ENCODE results near the gene PRKRIP1. TPM values are rescaled to one million over a fixed set of nuclear protein-coding genes. Genes with fewer than 3 reads are reported as not detected.
A peak's percentile ranks its signal among the peaks of the same experiment; 100 is the strongest.
"Not testable (repeated sequence)": the region's sequence is repeated elsewhere in the genome, so short reads cannot be mapped to it uniquely, and the experiment has no call there.

Gene PRKRIP1, protein sequence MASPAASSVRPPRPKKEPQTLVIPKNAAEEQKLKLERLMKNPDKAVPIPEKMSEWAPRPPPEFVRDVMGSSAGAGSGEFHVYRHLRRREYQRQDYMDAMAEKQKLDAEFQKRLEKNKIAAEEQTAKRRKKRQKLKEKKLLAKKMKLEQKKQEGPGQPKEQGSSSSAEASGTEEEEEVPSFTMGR
- 11.4 and 13.1 TPM in 2 replicates for polyA plus RNA-seq (2011; rRNA removed)
- 3.7 and 4.5 TPM in 2 replicates for polyA minus RNA-seq (2011; rRNA and poly(A)+ RNA removed)

DNA sequence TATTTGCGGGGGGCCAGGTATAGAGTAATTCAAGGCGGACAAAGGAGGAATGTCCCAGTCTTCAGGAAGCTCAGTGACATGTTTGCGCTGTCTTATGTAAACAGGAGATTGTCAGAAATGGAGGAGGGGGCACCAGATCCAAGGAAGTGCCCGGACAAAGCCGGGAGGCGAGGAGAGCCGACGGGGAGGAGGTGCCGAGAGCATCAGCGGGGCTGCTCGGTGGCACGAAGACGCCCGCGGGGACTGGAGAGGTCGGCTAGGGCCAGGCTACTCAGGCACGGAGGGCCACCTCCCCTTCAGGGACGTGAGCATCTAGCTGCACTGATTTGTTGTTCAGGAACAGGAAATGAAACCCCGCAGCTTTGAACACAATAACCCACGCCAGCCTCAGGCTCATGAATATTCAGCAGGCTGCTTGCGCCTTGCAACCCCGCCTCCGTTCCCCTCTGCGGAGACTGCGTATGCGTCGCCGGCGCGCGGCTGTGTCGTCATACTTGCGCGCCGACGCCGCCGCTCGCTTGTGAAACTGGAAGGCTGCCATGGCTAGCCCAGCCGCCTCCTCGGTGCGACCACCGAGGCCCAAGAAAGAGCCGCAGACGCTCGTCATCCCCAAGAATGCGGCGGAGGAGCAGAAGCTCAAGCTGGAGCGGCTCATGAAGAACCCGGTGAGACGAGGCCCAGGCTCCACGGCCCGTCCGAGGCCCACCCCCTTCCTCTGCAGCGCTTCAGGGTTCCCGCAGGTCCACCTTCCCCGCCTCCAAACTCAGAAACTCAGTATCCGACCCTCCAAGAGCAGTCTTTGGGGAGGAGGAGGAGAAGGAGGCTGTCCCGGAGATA, at the start of gene PRKRIP1:
Gene PRKRIP1 (plus strand): TSS at position 491 of the 837 bp plus-strand sequence. CDS start 49 bp downstream, at position 540.
- Histone ChIP-seq H3K27me3 (ENCODE audit: control insufficient read depth, insufficient read depth, low read length) (no peaks in the 10 kb centered on the region), H3K9me3 (ENCODE audit: control insufficient read depth, insufficient read depth, low read length) (no peaks in the 10 kb centered on the region; the same call in 1 of the 2 replicates), H3K27ac (ENCODE audit: low read depth, low read length) (peak within 1 kb of the TSS; percentile 89), H3K4me3 (ENCODE audit: low read depth, low read length) (peak within 1 kb of the TSS; percentile 89)
- DNase-seq (ENCODE audit: low read depth, low spot score): peak; percentile 77
- POLR2A ChIA-PET: interaction anchor here (0.6 to 0.8 kb wide), 4 partner anchors 8 to 231 kb away, joined by 3 to 4 read pairs (median 3); no protein-coding TSS in a partner anchor
- CTCF ChIA-PET: interaction anchor here (0.9 to 3.0 kb wide), 3 partner anchors 8 to 123 kb away, joined by 3 to 11 read pairs (median 5); no protein-coding TSS in a partner anchor
- TF ChIP-seq, protein P1, sequence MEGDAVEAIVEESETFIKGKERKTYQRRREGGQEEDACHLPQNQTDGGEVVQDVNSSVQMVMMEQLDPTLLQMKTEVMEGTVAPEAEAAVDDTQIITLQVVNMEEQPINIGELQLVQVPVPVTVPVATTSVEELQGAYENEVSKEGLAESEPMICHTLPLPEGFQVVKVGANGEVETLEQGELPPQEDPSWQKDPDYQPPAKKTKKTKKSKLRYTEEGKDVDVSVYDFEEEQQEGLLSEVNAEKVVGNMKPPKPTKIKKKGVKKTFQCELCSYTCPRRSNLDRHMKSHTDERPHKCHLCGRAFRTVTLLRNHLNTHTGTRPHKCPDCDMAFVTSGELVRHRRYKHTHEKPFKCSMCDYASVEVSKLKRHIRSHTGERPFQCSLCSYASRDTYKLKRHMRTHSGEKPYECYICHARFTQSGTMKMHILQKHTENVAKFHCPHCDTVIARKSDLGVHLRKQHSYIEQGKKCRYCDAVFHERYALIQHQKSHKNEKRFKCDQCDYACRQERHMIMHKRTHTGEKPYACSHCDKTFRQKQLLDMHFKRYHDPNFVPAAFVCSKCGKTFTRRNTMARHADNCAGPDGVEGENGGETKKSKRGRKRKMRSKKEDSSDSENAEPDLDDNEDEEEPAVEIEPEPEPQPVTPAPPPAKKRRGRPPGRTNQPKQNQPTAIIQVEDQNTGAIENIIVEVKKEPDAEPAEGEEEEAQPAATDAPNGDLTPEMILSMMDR (IDR thresholded peaks at IDR 0.05; ENCODE audit: low read depth, low read length): no peak

DNA sequence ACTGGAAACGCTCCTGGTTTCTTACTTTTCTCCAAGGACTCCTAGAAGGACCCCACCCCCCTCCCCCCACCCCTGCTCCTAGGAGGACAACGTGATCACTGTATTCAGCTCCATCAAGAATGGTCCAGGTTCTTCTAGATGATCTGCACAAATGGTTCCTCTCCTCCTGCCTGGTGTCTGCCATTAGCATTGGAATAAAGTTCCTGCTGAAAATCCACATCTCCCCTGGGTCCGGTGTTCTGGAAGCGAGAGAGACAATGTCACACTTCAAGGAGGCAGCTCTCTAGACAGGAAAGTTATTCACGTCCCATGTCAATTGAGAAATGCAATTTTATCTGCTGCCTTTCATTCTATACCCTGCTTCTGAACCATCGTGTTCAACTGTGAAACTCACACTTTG, 49.2 kb upstream of the PRKRIP1 start:
- H3K27ac ChIP-seq (ENCODE audit: low read depth, low read length); H3K9me3 ChIP-seq (ENCODE audit: control insufficient read depth, insufficient read depth, low read length); DNase-seq (ENCODE audit: low read depth, low spot score); POLR2A ChIA-PET; H3K4me3 ChIP-seq (ENCODE audit: low read depth, low read length); H3K27me3 ChIP-seq (ENCODE audit: control insufficient read depth, insufficient read depth, low read length); CTCF ChIA-PET: not testable (repeated sequence)

DNA sequence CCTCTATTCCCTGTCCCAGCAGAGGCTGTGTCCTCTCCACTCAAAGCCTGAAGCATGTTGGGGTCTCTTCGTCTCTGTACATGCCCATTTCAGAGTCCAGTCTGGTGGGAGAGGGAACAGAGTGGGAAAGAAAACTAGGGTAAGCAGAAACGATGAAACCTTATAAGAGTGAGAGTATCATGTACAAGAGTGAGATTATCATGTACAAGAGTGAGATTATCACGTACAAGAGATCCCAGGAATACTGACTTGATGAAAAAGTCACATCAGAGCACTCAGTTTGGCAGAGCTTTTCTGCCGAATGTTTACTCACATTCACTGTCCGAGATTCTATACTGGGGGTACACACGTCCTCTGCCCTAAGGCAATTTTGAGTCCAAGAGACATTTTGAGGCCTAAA, 39.8 kb upstream of the PRKRIP1 start, which contains the start of gene SPDYE6:
Gene SPDYE6 (minus strand): TSS at position 101 of the 400 bp plus-strand sequence. CDS start 421 bp downstream, outside the sequence.
- CTCF ChIA-PET; H3K4me3 ChIP-seq (ENCODE audit: low read depth, low read length); H3K27ac ChIP-seq (ENCODE audit: low read depth, low read length); H3K27me3 ChIP-seq (ENCODE audit: control insufficient read depth, insufficient read depth, low read length); POLR2A ChIA-PET; H3K9me3 ChIP-seq (ENCODE audit: control insufficient read depth, insufficient read depth, low read length); DNase-seq (ENCODE audit: low read depth, low spot score): not testable (repeated sequence)

DNA sequence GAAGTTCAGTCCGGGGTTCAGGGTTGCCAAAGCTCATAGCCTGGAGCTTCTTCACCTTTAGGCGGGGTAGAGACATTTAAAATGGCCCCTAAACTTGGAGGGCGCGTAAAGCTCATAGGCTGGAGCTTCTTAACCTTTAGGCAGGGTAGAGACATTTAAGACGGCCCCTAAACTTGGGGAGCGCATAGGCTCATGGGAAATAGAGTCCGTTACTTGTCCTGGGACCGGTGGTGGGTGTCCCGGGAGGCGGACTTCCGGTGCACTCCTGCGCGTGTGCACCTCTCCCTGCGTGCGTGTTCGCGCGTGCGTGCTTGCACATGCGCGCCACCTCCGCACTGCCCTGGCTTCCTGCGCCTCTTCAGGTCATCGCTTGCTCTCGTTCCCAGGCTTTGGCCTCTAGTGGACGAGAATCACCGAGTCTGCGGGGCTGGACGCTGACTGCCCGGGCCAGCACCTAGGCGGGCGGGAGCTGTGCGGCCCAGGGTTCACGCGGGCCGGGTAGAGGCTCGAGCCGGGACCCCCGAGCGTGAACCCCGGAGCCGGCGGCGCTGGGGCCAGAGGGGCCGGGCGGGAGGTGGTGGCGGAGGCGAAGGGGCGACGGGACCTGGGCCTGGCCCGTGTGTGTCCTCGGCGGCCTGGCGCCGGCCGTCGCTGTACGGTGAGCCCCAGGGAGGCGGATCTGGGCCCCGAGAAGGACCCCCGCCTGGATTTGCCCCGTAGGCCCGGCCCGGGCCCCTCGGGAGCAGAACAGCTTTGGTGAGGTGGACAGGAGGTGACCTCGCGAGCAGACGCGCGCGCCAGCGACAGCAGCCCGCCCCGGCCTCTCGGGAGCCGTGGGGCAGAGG, 32.4 kb upstream of the PRKRIP1 start:
- peak; percentile 95 for DNase-seq (ENCODE audit: low read depth, low spot score)
- H3K27ac ChIP-seq (ENCODE audit: low read depth, low read length): peak overlapping the region; percentile 39
- TF ChIP-seq, protein P1 (IDR thresholded peaks at IDR 0.05; ENCODE audit: low read depth, low read length): peak; percentile 33
- H3K27me3 ChIP-seq (ENCODE audit: control insufficient read depth, insufficient read depth, low read length); H3K9me3 ChIP-seq (ENCODE audit: control insufficient read depth, insufficient read depth, low read length): not testable (repeated sequence)
- H3K4me3 ChIP-seq (ENCODE audit: low read depth, low read length): peak overlapping the region; percentile 66
- ChIA-PET POLR2A (interaction anchor here (0.6 to 1.4 kb wide), 3 partner anchors 32 to 1882 kb away, joined by 3 to 6 read pairs (median 3); partner anchors contain the start of gene PRKRIP1), CTCF (interaction anchor here (0.6 kb wide), 1 partner anchor 839 kb away, joined by 13 read pairs; no protein-coding TSS in a partner anchor)

DNA sequence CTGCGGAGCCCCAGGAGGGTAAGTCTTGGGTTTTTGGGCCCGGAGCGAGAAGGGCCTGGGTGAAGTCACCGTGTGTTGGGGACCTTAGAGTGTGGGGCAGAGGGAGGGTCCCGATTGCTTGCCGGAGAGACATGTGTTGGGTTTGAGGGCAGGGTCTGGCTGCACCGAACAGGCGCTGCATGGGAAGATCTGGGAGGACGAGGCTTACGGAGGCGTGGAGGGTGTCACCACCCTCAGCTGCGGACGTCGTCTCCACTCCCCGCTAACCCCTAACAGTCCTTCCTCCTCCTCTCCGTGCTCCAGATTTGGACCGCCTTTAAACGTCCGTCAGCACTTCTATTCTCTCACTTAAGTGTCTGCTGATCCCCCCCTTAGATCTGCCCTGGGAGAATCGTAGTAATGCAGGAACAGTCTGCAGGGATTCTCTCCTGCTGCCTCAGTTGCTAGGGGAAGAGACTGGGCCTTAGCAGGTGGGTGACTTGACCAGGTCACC, 31.7 kb upstream of the PRKRIP1 start:
- peak overlapping the region; percentile 21 for H3K27ac ChIP-seq (ENCODE audit: low read depth, low read length)
- CTCF ChIA-PET; H3K27me3 ChIP-seq (ENCODE audit: control insufficient read depth, insufficient read depth, low read length); H3K9me3 ChIP-seq (ENCODE audit: control insufficient read depth, insufficient read depth, low read length); DNase-seq (ENCODE audit: low read depth, low spot score): not testable (repeated sequence)
- peak overlapping the region; percentile 66 for H3K4me3 ChIP-seq (ENCODE audit: low read depth, low read length)
- POLR2A ChIA-PET: interaction anchor here (1.4 kb wide), 1 partner anchor 32 kb away, joined by 3 read pairs; the partner anchor contains the start of gene PRKRIP1

DNA sequence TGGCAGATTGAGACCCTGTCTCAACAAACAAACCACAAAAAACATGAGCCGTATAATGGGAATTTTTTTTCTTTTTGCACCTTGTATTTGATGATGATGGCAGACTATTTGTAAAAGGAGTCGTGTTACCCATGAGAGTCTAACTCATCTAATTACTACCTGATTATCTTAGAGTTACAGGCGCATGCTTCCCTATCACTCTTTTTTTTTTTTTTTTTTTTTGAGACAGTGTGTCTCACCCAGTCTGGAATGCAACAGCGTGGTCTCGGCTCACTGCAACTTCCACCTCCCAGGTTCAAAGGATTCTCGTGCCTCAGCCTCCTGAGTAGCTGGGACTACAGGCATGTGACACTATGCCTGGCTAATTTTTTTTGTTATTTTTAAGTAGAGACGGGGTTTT, 30.8 kb upstream of the PRKRIP1 start:
- DNase-seq (ENCODE audit: low read depth, low spot score); POLR2A ChIA-PET; H3K27me3 ChIP-seq (ENCODE audit: control insufficient read depth, insufficient read depth, low read length); CTCF ChIA-PET; H3K9me3 ChIP-seq (ENCODE audit: control insufficient read depth, insufficient read depth, low read length); H3K27ac ChIP-seq (ENCODE audit: low read depth, low read length); H3K4me3 ChIP-seq (ENCODE audit: low read depth, low read length): not testable (repeated sequence)

DNA sequence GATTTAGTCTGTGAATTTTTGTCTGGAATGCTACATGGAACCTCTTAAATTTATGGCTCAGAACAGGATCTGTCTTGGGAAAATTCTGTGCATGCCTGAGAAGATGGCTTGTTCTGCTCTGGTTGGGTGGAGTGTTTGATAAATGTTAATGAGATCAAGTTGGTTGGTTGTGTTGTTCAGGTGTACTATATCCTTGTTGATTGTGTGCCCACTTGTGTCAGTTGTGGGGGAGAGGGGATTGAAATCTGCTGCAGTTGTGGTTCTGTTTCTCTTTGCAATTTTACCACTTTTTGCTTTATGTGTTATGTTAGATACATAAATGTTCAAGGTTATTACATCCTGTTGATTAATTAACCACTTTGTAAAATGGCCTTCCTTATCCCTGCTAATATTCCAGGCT, 26.1 kb upstream of the PRKRIP1 start:
- H3K4me3 ChIP-seq (ENCODE audit: low read depth, low read length); POLR2A ChIA-PET; H3K9me3 ChIP-seq (ENCODE audit: control insufficient read depth, insufficient read depth, low read length); DNase-seq (ENCODE audit: low read depth, low spot score); CTCF ChIA-PET; H3K27ac ChIP-seq (ENCODE audit: low read depth, low read length); H3K27me3 ChIP-seq (ENCODE audit: control insufficient read depth, insufficient read depth, low read length): not testable (repeated sequence)

DNA sequence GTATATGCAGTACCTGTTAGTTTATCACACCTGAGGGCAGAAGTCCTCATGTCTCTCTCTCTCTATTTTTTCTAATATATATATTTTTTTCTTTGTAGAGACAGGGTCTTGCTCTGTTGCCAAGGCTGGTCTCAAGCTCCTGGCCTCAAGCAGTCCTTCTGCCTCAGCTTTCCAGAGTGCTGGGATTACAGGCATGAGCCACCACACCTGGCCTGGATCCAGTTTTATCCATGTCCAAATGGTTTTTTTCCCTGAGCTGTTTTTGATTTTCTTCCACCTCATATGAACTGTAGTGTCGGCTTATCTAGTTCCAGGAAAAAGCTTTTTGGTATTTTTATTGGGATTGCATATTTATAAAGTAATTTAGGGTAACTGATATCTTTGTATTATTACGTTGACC, 23.4 kb upstream of the PRKRIP1 start:
- POLR2A ChIA-PET; H3K9me3 ChIP-seq (ENCODE audit: control insufficient read depth, insufficient read depth, low read length); H3K4me3 ChIP-seq (ENCODE audit: low read depth, low read length); CTCF ChIA-PET; H3K27me3 ChIP-seq (ENCODE audit: control insufficient read depth, insufficient read depth, low read length); DNase-seq (ENCODE audit: low read depth, low spot score); H3K27ac ChIP-seq (ENCODE audit: low read depth, low read length): not testable (repeated sequence)

Data from AG04450 (cell line).